Tibial artery (tissue), 4 donors: ENCODE results near the gene MOXD1.

Source experiments
- DNase-seq, 2 donors: peaks; one replicate each; pipeline ENCODE4 v3.0.0-alpha.2; 2019
- H3K27ac ChIP-seq, 2 donors: fragments of 200-600 bp; sonication (generic) in 1 of 2; 1 replicate in 1 of 2; 2 replicates in 1 of 2; pipeline ENCODE4 v1.5.1; 2018 to 2019; ENCODE audit warnings: mild to moderate bottlenecking in 1 of 2
- H3K27me3 ChIP-seq, 2 donors: fragments of 200-600 bp; sonication (generic) in 1 of 2; one replicate each; pipeline versions ENCODE4 v1.5.1 to v1.6.0; 2016 to 2019
- H3K36me3 ChIP-seq, 3 donors: fragments of 200-600 bp; sonication (generic) in 2 of 3; one replicate each; pipeline ENCODE4 v1.5.1; 2016 to 2019; ENCODE audit warnings: mild to moderate bottlenecking in 2 of 3
- H3K4me1 ChIP-seq, 4 donors: fragments of 200-600 bp; sonication (generic) in 2 of 4; 1 replicate in 3 of 4; 2 replicates in 1 of 4; pipeline ENCODE4 v1.5.1; 2016 to 2019
- H3K4me3 ChIP-seq, 2 donors: fragments of 200-600 bp; sonication (generic) in 1 of 2; 1 replicate in 1 of 2; 2 replicates in 1 of 2; pipeline ENCODE4 v1.5.1; 2018 to 2019; ENCODE audit warnings: mild to moderate bottlenecking in 2 of 2
- H3K9me3 ChIP-seq, 3 donors: fragments of 200-600 bp; sonication (generic) in 1 of 3; one replicate each; pipeline ENCODE4 v1.5.1; 2016 to 2019
- intact Hi-C: fragments of 100-400 bp; cut with DNase I; formaldehyde crosslinking; loops from one replicate; pipeline ENCODE4 v1.15.0; 2023; ENCODE audit warnings: low total_unique reads
- TF ChIP-seq, protein P1 (sequence below), 2 experiments: fragments of 200-600 bp in 1 of 2; fragments of 450-650 bp in 1 of 2; IDR thresholded peaks; one replicate each; pipeline ENCODE4 v1.5.1; 2017 to 2019; ENCODE audit warnings: antibody characterized with exemption in 2 of 2, mild to moderate bottlenecking in 1 of 2, moderate library complexity in 1 of 2

The MOXD1 gene

DNA sequence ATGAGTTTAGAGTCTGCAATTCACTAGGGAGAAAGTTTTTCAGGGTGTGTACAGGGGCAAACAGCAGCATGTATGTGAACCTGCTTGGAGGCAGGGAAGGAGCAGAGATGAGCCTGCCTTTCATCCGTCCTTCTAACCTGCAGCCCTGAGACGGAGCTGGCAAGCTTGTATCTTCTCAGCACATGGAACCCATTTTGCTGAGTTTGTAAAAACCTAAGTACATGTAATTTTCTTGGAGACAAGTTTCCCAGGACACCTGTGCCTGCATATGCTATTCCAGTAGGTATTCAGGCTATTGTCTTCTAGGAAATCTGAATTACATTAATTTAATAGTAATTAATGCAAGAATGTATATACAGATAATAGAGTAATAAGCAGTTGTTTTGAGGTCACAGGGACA, 28.8 kb upstream of the MOXD1 start:
- H3K9me3 ChIP-seq = no peaks in the 10 kb centered on the region
- no peak overlapping the region for H3K27ac ChIP-seq
- H3K36me3 ChIP-seq = no peaks in the 10 kb centered on the region
- TF ChIP-seq, protein P1, sequence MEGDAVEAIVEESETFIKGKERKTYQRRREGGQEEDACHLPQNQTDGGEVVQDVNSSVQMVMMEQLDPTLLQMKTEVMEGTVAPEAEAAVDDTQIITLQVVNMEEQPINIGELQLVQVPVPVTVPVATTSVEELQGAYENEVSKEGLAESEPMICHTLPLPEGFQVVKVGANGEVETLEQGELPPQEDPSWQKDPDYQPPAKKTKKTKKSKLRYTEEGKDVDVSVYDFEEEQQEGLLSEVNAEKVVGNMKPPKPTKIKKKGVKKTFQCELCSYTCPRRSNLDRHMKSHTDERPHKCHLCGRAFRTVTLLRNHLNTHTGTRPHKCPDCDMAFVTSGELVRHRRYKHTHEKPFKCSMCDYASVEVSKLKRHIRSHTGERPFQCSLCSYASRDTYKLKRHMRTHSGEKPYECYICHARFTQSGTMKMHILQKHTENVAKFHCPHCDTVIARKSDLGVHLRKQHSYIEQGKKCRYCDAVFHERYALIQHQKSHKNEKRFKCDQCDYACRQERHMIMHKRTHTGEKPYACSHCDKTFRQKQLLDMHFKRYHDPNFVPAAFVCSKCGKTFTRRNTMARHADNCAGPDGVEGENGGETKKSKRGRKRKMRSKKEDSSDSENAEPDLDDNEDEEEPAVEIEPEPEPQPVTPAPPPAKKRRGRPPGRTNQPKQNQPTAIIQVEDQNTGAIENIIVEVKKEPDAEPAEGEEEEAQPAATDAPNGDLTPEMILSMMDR (IDR thresholded peaks at IDR 0.05) = no peak
- H3K27me3 ChIP-seq = peaks cover 0 to 7% of the 10 kb centered on the region in 2 donors
- H3K4me3 ChIP-seq = no peak overlapping the region
- H3K4me1 ChIP-seq = no peaks in the 10 kb centered on the region
- no peak for DNase-seq
- intact Hi-C loops = no loop called here

DNA sequence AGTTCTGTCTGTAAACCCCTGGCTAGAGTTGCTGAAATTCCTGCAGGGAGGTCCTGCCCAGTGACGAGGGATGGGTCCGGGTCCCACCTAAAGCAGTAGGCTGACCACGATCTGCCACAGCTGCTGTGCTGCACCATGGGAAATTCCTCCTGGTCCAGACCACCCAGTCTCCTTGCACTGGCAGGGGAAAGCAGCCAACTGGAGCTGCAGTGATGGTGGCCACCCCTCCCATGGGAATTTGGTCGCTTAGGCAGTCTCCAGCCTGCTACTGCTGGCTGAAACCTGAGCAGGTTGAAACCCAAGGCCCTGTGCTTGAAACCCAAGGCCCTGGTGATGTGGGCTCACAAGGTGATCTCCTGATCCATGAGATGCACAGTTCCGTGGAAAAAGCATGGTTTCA, 23.9 kb upstream of the MOXD1 start:
- intact Hi-C loops = no loop called here
- peaks cover 0 to 24% (median 0%) of the 10 kb centered on the region in 3 donors for H3K9me3 ChIP-seq
- no peak overlapping the region for H3K27ac ChIP-seq
- TF ChIP-seq, protein P1 (IDR thresholded peaks at IDR 0.05) = no peak
- no peaks in the 10 kb centered on the region for H3K36me3 ChIP-seq
- H3K4me1 ChIP-seq = no peaks in the 10 kb centered on the region
- DNase-seq = no peak
- H3K4me3 ChIP-seq = no peak overlapping the region
- H3K27me3 ChIP-seq = no peaks in the 10 kb centered on the region

DNA sequence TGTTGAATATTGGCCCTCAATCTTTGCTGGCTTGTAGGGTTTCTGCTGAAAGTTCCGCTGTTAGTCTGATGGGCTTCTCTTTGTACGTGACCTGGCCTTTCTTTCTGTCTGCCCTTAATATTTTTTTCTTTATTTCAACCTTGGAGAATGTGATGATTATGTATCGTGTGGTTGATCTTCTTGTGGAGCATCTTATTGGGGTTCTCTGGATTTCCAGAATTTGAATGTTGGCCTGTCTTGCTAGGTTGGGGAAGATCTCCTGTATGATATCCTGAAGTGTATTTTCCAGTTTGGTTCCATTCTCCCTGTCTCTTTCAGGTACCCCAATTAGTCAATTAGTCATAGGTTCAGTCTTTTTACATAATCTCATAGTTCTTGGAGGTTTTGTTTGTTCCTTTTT, 22.6 kb upstream of the MOXD1 start:
- Histone ChIP-seq H3K4me1 (no peaks in the 10 kb centered on the region), H3K9me3 (peaks cover 0 to 29% (median 0%) of the 10 kb centered on the region in 3 donors), H3K4me3 (no peak overlapping the region), H3K27ac (no peak overlapping the region), H3K27me3 (no peaks in the 10 kb centered on the region), H3K36me3 (no peaks in the 10 kb centered on the region)
- TF ChIP-seq, protein P1 (IDR thresholded peaks at IDR 0.05) = no peak
- DNase-seq = no peak
- intact Hi-C loops = no loop called here

DNA sequence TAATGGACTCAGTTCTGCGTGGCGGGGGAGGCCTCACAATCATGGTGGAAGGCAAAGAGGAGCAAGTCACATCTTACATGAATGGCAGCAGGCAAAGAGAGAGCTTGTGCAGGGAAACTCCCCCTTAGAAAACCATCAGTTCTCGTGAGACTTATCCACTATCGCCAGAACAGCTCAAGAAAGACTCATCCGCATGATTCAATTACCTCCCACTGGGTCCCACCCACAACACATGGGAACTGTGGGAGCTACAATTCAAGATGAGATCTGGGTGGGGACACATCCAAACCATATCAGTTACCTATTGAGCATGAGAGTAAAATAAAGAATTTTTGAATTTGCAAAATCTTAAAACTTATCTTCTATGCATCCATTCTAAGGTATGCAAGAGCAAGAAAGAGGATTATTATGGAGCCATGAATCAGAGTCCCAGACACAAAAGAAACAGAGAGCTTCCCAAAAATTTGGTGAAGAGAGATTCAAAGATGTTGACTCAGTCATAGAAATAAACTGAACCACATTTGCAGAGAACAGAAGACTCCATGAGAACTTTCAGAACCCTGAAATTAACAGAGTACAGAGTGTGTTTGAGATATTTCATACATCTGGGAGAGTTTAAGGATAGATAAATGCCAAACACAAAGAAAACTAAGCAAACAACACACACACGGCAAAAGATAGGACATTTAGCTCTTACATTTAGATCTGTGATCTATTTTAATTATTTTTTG, 17.1 kb upstream of the MOXD1 start:
- H3K4me1 ChIP-seq = no peaks in the 10 kb centered on the region
- no peak overlapping the region for H3K4me3 ChIP-seq
- no peak for DNase-seq
- TF ChIP-seq, protein P1 (IDR thresholded peaks at IDR 0.05) = no peak
- H3K9me3 ChIP-seq = peaks cover 0 to 20% (median 0%) of the 10 kb centered on the region in 3 donors
- no peaks in the 10 kb centered on the region for H3K36me3 ChIP-seq
- H3K27me3 ChIP-seq = no peaks in the 10 kb centered on the region
- H3K27ac ChIP-seq = no peak overlapping the region
- intact Hi-C loops = no loop called here

DNA sequence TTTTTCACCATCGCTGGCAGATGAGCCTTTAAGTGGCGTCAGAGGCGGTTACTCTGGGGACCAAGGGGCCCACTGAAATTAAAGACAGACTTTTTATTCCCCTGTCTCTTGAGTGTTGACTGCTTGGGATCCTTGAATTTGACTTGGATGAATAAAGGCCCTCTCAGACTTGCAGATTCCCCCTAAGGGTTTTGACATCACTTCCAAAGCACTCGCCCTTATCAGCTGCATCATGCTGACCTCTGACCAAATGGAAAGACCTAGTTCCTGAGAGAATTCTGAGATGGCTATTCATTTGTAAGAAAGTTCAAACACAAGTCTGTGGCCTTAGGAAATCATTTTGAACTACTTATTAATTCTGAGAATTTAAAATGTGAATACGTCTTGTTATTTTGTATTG, 13.5 kb upstream of the MOXD1 start:
- intact Hi-C loops = no loop called here

More for the DNA sequence above, 13.5 kb upstream of the MOXD1 start:
- H3K9me3 ChIP-seq = peaks cover 0 to 4% (median 0%) of the 10 kb centered on the region in 3 donors
- no peaks in the 10 kb centered on the region for H3K36me3 ChIP-seq
- DNase-seq = no peak
- no peak overlapping the region for H3K27ac ChIP-seq
- TF ChIP-seq, protein P1 (IDR thresholded peaks at IDR 0.05) = no peak
- no peaks in the 10 kb centered on the region for H3K27me3 ChIP-seq
- no peak overlapping the region for H3K4me3 ChIP-seq
- no peaks in the 10 kb centered on the region for H3K4me1 ChIP-seq
